Measurements from ENCODE around the gene HMGB4. TPM values are rescaled to one million over a fixed set of nuclear protein-coding genes. Genes with fewer than 3 reads are reported as not detected.
A peak's percentile ranks its signal among the peaks of the same experiment; 100 is the strongest.

Gene HMGB4
- total and polyA plus RNA-seq, 9 of the 15 experiments (the other 6 are each of a cell fraction or from before 2014, with no cell fraction given), result not detected

DNA sequence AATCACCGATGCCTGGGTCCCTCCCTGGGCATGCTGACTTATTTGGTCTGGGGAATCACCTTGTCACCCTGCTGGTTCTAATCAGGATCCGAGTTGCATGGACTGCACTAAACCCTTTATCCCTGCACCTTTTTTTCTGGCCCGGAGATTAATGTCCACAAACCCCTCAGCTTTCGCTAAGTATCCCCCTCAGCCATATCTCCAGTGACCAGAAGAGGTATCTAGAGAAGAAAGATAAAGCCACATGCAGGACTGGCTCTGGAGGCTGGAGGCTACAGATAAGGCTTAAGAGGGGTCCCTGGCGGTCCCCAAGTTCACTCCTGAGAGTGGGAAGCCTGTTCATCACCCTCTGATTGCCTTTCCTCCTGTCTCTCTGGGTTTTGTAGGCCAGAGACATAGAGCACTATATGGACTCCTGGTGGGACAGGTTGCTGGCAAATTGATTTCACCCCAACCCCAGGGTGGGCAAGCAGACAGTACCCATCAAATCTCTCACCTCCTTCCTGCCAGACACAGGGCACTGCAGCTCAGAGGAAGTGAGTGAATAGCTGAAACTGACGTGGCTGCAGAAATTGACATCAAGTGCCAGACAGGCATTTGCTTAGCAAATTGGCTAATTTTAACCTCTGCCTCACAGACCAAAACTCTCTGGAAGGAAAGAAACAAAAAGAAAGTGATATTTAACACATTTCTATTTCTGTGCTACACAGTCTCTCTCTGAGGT lies 38.8 kb downstream of the HMGB4 start (continued):
- no peak for TF ChIP-seq RFX5 (IDR thresholded peaks at IDR 0.05; ENCODE audit: low read depth, low read length)
- TF ChIP-seq SMARCA4 (IDR thresholded peaks at IDR 0.05), result peak; percentile 16; the same call in 1 of the 2 replicates

DNA sequence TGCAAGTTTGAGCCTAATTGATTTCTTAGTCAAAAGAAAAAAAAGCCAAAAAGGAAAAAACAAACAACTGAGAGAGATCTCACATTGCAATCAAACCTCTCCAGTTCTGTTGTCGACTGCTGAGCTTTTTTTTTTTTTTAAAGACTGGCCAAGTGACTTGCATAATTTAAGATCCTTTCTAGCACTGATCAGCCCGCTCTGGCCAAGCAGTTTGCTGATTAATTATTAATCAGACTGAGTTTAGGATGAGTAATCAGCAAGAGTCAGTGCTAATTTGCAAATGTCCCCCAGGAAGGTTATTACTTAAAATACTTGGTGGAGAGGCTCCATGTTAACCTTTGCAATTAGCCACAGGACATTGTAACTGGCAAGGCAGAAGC lies 39.3 kb downstream of the HMGB4 start:
- H3K9ac ChIP-seq (ENCODE audit: insufficient read depth in 1 of 2, low read depth in 2 of 2, low read length in 2 of 2), result no peak overlapping the region
- H3K36me3 ChIP-seq (ENCODE audit: control insufficient read depth, insufficient read depth, low read length), result no peaks in the 10 kb centered on the region
- no peaks in the 10 kb centered on the region for H3K9me1 ChIP-seq (ENCODE audit: control insufficient read depth, insufficient read depth, low read length)
- no peak overlapping the region for H3K27ac ChIP-seq (ENCODE audit: extremely low read depth, low read depth, low read length)
- no peaks in the 10 kb centered on the region for H3K9me3 ChIP-seq (replicated peaks; ENCODE audit: control insufficient read depth, insufficient read depth, low read depth, low read length)
- no peaks in the 10 kb centered on the region for H3K79me2 ChIP-seq (ENCODE audit: control insufficient read depth, insufficient read depth, low read length)
- no peak for DNase-seq (ENCODE audit: extremely low read depth in 1 of 4, low spot score in 3 of 4)
- ChIA-PET CTCF (ENCODE audit: low intra/inter-chr PET ratio) (no interaction called here), POLR2A (no interaction called here)
- 0 out of 2 replicates have a peak, but pooled peaks cover 2% of the 10 kb centered on the region for H4K20me1 ChIP-seq (replicated peaks; ENCODE audit: control insufficient read depth, insufficient read depth, low read length)
- intact Hi-C loops (cut with micrococcal nuclease) (no loop called here), in situ Hi-C loops (cut with MboI) (no loop called here)
- no peak overlapping the region for H3K4me3 ChIP-seq
- WGBS (ENCODE audit: insufficient coverage, low coverage, missing lambda C conversion rate), result 0% methylated on average over 2 of the region's 2 CpGs
- no peak overlapping the region for H2AFZ ChIP-seq (ENCODE audit: low read depth, low read length)
- no peak for ATAC-seq
- peak; percentile 46; the same call in 1 of the 2 replicates for TF ChIP-seq ZNF316 (IDR thresholded peaks at IDR 0.05)
- peak; percentile 66; the same call in 1 of the 2 replicates for TF ChIP-seq ZNF384 (IDR thresholded peaks at IDR 0.05; ENCODE audit: low read depth, low read length)
- peak; percentile 64 for TF ChIP-seq MAFG (tag; conservative IDR thresholded peaks at IDR 0.05)
- TF ChIP-seq STAG1 (CRISPR knock-in tag; IDR thresholded peaks at IDR 0.05; ENCODE audit: borderline replicate concordance), result no peak
- TF ChIP-seq ZNF12 (CRISPR knock-in tag; IDR thresholded peaks at IDR 0.05), result no peak
- no peak for TF ChIP-seq SLC30A9 (CRISPR knock-in tag; IDR thresholded peaks at IDR 0.05)
- peaks cover 0 to 6% of the 10 kb centered on the region in 2 experiments; a peak in 2 of 5 replicates for H3K4me1 ChIP-seq (replicated peaks in 1 of 2; ENCODE audit: control insufficient read depth in 2 of 2, insufficient read depth in 2 of 2, low read length in 2 of 2)
- no peaks in the 10 kb centered on the region; a peak in 1 of 5 replicates for H3K27me3 ChIP-seq (ENCODE audit: control insufficient read depth in 2 of 2, insufficient read depth in 2 of 2, low read length in 2 of 2)
- no TSS peak for BruUV-seq (replicated peaks)
- H3K4me2 ChIP-seq (ENCODE audit: insufficient read depth, low read length), result no peak overlapping the region
- no peak for FAIRE-seq

Data from K562 (cell line).